Mucosa of stomach (tissue), 1 donor: Measurements from ENCODE around the gene CARMIL1.
"Not testable (repeated sequence)": the region's sequence is repeated elsewhere in the genome, so short reads cannot be mapped to it uniquely, and the experiment has no call there.

Experiments used
- H3K27me3 ChIP-seq: one replicate; pipeline ENCODE4 v1.7.0; 2013; ENCODE audit warnings: mild to moderate bottlenecking, low read length; ENCODE audit not compliant: control insufficient read depth, insufficient read depth
- H3K36me3 ChIP-seq: one replicate; pipeline ENCODE4 v1.7.0; 2013; ENCODE audit warnings: low read length; ENCODE audit not compliant: control insufficient read depth, insufficient read depth
- H3K4me1 ChIP-seq: one replicate; pipeline ENCODE4 v1.7.0; 2013; ENCODE audit warnings: mild to moderate bottlenecking, low read length; ENCODE audit not compliant: control insufficient read depth, insufficient read depth
- H3K4me3 ChIP-seq: one replicate; pipeline ENCODE4 v1.7.0; 2013; ENCODE audit warnings: low read length
- H3K9ac ChIP-seq: one replicate; pipeline ENCODE4 v1.7.0; 2013; ENCODE audit warnings: mild to moderate bottlenecking, low read length, moderate library complexity
- H3K9me3 ChIP-seq: one replicate; pipeline ENCODE4 v1.7.0; 2013; ENCODE audit warnings: mild to moderate bottlenecking, low read length, moderate library complexity; ENCODE audit not compliant: control insufficient read depth
- donor health status: Pancreatic carcinoma.

CARMIL1 gene

DNA sequence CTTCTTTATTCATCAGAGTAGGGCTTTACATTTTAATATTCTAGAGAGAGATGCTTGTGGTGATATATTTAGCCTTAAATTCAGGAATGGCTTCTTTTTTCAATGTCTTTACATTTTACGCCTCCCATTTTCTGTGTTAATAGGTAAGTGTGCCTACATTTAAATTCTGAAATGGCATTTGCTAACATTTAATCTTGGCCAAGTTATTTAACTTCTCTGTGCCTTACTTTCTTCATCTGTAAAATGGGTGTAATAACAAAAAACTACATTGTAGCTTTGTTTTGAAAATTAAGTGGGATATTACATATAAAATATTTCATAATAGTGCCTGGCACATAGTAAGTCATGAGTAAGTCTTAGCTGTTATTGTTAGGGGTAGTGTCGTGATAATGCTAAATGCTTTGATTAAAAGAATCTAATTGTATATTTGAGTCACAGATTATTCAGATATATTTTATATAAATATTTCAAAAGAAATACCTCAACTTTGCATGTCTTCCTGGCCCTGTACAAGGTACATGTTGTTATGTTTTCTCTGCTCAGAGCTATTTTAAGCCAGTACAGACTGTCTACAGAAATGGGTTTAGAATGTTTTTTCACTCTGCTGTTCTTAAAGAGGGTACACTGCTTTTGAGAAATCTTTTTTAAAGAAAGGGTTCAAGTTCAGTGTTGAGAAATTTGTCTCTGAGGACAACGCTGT is 18.8 kb downstream of the CARMIL1 start:
- H3K4me1 ChIP-seq: peaks cover 17% of the 10 kb centered on the region
- no peak overlapping the region for H3K4me3 ChIP-seq

DNA sequence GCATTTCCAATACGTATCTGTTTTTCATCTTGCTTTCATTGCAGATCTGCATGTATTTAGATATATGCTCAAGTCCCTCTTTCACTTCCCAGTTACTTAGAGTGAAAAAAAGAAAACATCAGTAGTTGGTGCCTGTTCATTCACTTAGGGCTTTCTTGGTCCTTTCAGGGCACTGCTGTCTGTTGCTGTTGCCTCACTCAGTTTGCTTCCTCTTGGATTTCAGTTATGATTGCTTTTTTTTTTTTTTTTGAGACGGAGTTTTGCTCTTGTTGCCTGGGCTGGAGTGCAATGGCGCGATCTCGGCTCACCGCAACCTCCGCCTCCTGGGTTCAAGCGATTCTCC is 19.3 kb downstream of the CARMIL1 start:
- H3K9ac ChIP-seq, H3K9me3 ChIP-seq, H3K27me3 ChIP-seq, H3K36me3 ChIP-seq, H3K4me3 ChIP-seq: not testable (repeated sequence)
- H3K4me1 ChIP-seq: peaks cover 21% of the 10 kb centered on the region

More for the DNA sequence above, 18.8 kb downstream of the CARMIL1 start:
- H3K9ac ChIP-seq: no peak overlapping the region
- H3K36me3 ChIP-seq: no peaks in the 10 kb centered on the region
- H3K27me3 ChIP-seq: no peaks in the 10 kb centered on the region
- no peaks in the 10 kb centered on the region for H3K9me3 ChIP-seq

DNA sequence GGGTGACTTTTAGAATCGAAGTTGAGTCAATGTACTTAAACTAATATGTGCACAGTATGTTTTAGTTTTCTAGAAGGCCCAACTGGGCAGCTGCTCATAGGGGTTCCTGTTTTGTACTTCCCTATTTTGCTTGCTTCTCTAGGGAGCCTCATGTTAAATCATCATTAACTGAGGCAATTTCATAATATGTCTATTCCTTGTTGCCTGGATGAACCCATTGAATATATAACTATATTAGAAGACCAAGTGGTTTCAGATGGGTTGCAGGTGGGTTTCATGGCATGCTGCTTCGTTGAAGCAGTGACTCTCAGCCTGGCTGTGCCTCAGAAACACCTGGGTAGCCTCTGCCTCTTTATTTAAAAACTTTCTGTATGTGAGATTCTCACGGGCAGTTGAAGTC is 22.2 kb downstream of the CARMIL1 start:
- Histone ChIP-seq H3K4me1 (peaks cover 17% of the 10 kb centered on the region), H3K36me3 (no peaks in the 10 kb centered on the region), H3K9ac (no peak overlapping the region), H3K27me3 (no peaks in the 10 kb centered on the region), H3K9me3 (no peaks in the 10 kb centered on the region), H3K4me3 (no peak overlapping the region)

DNA sequence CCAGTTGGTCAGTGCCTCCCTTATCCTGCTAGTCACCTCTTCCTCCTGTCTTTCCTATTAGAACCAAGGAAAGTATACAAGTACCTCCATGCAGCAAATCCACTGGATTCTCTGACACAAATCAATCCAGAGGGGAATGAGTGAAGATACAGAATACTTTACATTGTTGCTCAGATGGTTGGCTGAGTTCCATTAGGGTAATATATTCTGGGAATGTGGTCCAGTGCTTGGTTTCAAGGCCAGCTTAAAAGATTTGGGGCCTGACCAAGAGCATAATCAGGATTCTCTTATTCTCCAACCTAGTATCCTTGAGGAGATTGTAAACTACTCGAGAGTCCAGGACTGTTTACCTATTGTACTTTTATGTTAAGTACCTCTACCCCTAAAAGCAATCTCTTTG is 23.0 kb downstream of the CARMIL1 start:
- H3K27me3 ChIP-seq: no peaks in the 10 kb centered on the region
- H3K9ac ChIP-seq: no peak overlapping the region
- peaks cover 14% of the 10 kb centered on the region for H3K4me1 ChIP-seq
- no peaks in the 10 kb centered on the region for H3K36me3 ChIP-seq
- no peaks in the 10 kb centered on the region for H3K9me3 ChIP-seq
- no peak overlapping the region for H3K4me3 ChIP-seq

DNA sequence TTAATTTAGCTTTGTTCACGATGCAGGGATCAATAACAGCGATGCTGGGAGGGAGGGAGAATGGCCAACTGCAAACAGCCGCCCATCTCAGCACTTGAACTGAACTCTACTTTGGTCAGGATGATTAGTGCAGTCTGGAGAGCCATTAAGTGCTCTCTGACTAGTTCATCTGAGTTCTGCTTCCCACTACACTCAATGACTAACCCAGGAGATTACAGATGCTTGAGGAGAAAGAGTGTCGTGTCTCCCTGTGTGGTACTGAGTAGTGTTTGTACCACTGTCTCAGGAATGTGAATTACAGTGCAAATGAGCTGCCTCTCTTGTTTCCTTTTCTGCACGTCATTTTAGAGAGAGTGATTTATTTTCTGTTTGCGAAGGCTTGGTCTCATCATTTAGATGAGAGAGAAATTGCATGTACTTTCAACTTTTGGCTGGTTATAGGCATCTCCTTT is 23.5 kb downstream of the CARMIL1 start:
- H3K4me3 ChIP-seq: no peak overlapping the region
- H3K36me3 ChIP-seq: no peaks in the 10 kb centered on the region
- peaks cover 19% of the 10 kb centered on the region for H3K4me1 ChIP-seq
- no peaks in the 10 kb centered on the region for H3K27me3 ChIP-seq
- no peaks in the 10 kb centered on the region for H3K9me3 ChIP-seq
- no peak overlapping the region for H3K9ac ChIP-seq

DNA sequence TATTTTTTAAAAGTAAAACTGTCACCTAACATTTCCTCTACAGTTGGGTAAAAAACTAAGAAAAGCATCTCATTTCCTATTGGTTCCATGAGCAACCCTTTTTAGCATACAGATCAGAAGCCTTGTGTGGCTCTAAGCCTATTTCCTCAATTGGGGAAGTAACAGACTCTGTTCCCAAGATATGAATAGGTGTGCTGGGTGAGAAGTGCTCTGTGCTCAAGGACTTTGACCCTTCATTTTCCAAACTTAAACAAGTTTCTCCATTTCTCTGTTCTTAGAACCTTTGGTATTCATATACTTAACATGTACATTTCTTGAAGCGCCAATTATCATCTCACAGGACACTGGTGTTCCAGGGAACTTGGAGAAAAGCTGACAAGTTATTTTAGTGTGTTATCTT is 24.1 kb downstream of the CARMIL1 start:
- H3K36me3 ChIP-seq: no peaks in the 10 kb centered on the region
- H3K9ac ChIP-seq: no peak overlapping the region
- no peaks in the 10 kb centered on the region for H3K9me3 ChIP-seq
- H3K4me3 ChIP-seq: no peak overlapping the region
- H3K4me1 ChIP-seq: peaks cover 21% of the 10 kb centered on the region
- H3K27me3 ChIP-seq: no peaks in the 10 kb centered on the region

DNA sequence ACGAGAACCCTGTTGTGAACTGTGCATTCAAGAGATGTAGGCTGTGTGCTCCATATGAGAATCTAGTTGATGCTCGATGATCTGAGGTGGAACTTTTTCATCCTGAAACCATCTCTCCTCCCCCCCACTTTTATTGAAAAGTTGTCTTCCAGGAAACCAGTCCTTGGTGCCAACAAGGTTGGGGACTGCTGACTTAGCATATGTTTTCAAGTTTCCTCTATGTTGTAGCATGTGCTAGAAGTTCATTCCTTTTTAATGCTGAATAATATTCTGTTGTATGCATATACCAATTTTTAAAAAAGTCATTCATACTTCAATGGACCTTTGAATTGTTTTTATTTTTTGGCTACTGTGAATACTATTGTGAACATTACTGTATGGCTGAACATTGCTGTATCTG is 27.2 kb downstream of the CARMIL1 start:
- H3K36me3 ChIP-seq: no peaks in the 10 kb centered on the region
- no peaks in the 10 kb centered on the region for H3K27me3 ChIP-seq
- H3K4me3 ChIP-seq: no peak overlapping the region
- no peaks in the 10 kb centered on the region for H3K9me3 ChIP-seq
- peaks cover 28% of the 10 kb centered on the region for H3K4me1 ChIP-seq
- H3K9ac ChIP-seq: no peak overlapping the region

DNA sequence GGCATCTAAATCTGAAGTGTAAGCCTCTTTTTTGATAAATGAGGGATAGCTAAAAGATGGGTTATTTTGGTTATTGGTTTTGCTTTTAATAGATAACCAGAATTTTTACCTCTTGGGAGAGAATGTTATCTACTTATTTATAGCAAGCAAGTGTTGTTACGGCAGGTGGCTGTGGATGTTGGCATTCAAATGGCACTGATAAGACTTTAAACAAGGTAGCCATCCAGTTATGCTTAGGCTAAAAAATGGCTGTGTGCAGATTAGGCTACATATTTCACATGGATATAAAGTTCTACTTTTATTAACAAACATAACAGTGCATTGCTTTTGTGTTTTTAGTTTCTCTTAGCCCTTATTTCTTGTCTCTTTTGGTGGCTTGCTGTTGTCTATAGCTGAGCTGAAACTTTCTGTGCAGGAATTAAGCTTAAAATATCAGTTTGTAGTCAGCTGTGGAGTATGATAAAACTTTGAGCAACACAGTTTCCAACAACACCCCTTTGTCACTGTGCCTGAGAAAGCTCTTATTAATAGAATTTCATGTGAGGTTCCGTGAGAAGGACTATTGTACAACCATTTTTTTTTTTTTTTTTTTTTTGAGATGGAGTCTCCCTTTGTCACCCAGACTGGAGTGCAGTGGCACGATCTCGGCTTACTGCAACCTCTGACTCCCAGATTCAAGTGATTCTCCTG is 28.8 kb downstream of the CARMIL1 start:
- H3K4me1 ChIP-seq: peaks cover 38% of the 10 kb centered on the region
- no peak overlapping the region for H3K4me3 ChIP-seq

DNA sequence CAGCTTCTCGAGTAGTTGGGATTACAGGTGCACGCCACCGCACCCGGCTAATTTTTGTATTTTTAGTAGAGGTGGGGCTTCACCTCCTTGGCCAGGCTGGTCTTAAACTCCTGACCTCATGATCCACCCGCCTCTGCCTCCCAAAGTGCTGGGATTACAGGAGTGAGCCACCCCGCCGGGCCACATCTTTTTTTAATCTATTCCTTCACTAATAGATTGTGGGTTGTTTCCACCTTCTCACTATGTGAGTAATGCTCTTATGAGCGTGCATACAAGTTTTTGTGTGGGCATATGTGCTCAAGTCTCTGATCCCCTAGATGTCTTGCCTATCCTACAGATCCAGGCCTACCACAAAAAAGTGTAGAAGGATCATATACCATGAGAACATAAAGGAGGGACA is 30.7 kb downstream of the CARMIL1 start:
- peaks cover 36% of the 10 kb centered on the region for H3K4me1 ChIP-seq

More for the DNA sequence above, 28.8 kb downstream of the CARMIL1 start:
- H3K27me3 ChIP-seq: no peaks in the 10 kb centered on the region
- H3K9ac ChIP-seq: no peak overlapping the region
- H3K36me3 ChIP-seq: no peaks in the 10 kb centered on the region
- no peaks in the 10 kb centered on the region for H3K9me3 ChIP-seq

DNA sequence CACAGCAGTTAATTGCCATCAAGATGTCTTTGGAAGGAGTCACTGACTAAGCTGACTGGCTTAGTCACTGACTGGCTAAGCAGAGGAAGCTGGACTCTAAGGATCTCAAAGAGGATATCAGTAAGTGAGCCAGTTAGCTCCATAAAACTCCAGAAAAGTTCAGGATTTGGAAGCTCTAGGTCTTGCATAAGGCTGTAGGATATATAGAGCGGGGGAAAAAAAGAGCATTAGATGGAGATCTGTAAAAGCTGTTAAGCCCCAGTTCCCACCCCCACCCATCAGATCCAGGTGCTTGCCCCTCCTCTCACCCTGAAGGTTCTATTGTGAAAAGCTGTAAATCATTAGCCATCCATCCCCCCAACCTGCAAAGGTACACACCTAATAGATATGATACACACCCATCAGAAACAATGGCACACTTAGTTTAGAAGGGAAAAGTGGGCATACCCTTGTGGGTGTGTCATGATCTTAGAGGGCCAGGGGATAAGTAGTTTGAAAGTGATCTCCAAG is 32.2 kb downstream of the CARMIL1 start:
- Histone ChIP-seq H3K9me3 (no peaks in the 10 kb centered on the region), H3K4me3 (no peak overlapping the region), H3K36me3 (no peaks in the 10 kb centered on the region), H3K9ac (peak overlapping the region; percentile 18), H3K27me3 (no peaks in the 10 kb centered on the region), H3K4me1 (peaks cover 46% of the 10 kb centered on the region)

More for the DNA sequence above, 30.7 kb downstream of the CARMIL1 start:
- Histone ChIP-seq H3K27me3 (no peaks in the 10 kb centered on the region), H3K9me3 (no peaks in the 10 kb centered on the region), H3K9ac (no peak overlapping the region), H3K36me3 (no peaks in the 10 kb centered on the region), H3K4me3 (no peak overlapping the region)

DNA sequence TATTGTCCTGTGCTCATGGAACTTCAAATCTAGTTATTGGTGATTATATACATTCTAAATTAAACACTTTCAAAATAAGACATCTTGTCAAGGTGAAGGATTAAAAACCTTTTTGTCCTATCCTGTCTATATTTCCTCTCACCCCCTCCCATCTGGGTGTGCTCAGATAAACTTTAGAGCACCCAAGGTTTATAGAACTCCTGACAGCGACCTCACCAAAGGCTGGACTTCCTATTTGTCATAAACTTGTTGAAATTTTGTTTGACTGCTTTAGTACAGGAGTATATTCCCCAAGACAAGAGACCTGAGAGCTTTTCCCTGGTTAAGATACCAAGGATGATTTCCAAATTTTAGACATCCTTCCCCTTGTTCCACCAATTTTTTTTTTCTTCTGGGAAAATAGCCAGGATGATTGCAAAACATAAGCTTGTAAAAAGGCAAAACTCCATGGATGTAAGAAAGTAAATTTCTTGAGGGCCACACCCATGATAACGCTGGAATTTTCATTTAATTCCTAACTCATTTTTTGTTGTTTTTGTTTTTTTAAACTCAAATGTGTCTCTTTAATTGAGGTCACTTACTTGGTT is 33.0 kb downstream of the CARMIL1 start:
- H3K4me1 ChIP-seq: peaks cover 44% of the 10 kb centered on the region
- peak overlapping the region; percentile 18 for H3K9ac ChIP-seq
- no peak overlapping the region for H3K4me3 ChIP-seq
- no peaks in the 10 kb centered on the region for H3K27me3 ChIP-seq
- no peaks in the 10 kb centered on the region for H3K9me3 ChIP-seq
- H3K36me3 ChIP-seq: no peaks in the 10 kb centered on the region

DNA sequence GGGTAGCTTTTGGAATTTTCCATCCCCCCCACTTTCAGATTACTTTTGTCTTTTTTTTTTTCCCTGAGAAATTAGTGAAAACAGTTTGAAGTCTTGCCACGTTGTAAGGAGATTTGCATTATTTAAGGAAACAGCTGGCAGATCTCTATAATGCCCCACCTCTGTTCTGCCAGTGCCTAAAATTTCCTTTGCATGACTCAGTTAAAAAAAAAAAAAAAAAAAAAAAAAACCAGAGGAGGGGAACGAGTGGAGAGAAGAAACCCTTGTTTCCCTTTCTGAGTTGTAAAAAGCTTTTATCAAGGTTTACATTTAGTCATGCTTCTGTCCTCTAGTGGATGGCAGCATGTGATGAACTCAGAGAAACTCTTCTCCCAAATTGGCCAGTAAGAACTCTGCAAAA is 33.5 kb downstream of the CARMIL1 start:
- Histone ChIP-seq H3K4me1 (peaks cover 38% of the 10 kb centered on the region), H3K36me3 (no peaks in the 10 kb centered on the region), H3K9ac (no peak overlapping the region), H3K27me3 (no peaks in the 10 kb centered on the region), H3K9me3 (no peaks in the 10 kb centered on the region), H3K4me3 (no peak overlapping the region)
